SU-DHL-6 (cell line): ENCODE measurements around the gene ACVR2A.

Experiments
- H2AFZ ChIP-seq: fragments of 200-600 bp; sonication (generic); 2 replicates; pipeline ENCODE4 v1.6.1; 2014; ENCODE audit warnings: low read depth, mild to moderate bottlenecking, moderate library complexity, mixed read lengths, antibody characterized with exemption, low read length; ENCODE audit not compliant: severe bottlenecking
- H3F3A ChIP-seq: fragments of 200-600 bp; shearing (Covaris generic); 2 replicates; pipeline ENCODE4 v1.6.0; 2016; ENCODE audit warnings: antibody characterized with exemption, mild to moderate bottlenecking; ENCODE audit not compliant: insufficient read depth
- H3K27ac ChIP-seq: fragments of 200-600 bp; sonication (generic); 2 replicates; pipeline ENCODE4 v1.5.1; 2016; ENCODE audit warnings: low read depth, mild to moderate bottlenecking, low read length, moderate library complexity, mixed read lengths
- H3K27me3 ChIP-seq: fragments of 200-600 bp; sonication (generic), shearing (Covaris generic); 2 replicates; pipeline ENCODE4 v1.6.0; 2014; ENCODE audit warnings: mild to moderate bottlenecking, low read length
- H3K36me3 ChIP-seq: fragments of 200-600 bp; sonication (generic); 2 replicates; pipeline ENCODE4 v1.6.1; 2014; ENCODE audit warnings: mild to moderate bottlenecking, low read length, mixed read lengths
- H3K4me2 ChIP-seq: fragments of 300-600, 200-600 bp; shearing (Covaris generic), sonication (generic); 2 replicates; pipeline ENCODE4 v1.6.0; 2014; ENCODE audit warnings: low read length, low read depth, mild to moderate bottlenecking; ENCODE audit not compliant: poor library complexity, severe bottlenecking
- H3K4me3 ChIP-seq: fragments of 200-600 bp; sonication (generic); 2 replicates; pipeline ENCODE4 v1.5.1; 2014; ENCODE audit warnings: antibody characterized with exemption, low read length, mild to moderate bottlenecking, mixed read lengths; ENCODE audit not compliant: insufficient read depth, poor library complexity, severe bottlenecking
- H3K79me2 ChIP-seq: fragments of 200-600 bp; sonication (generic); 2 replicates; pipeline ENCODE4 v1.6.1; 2014; ENCODE audit warnings: mild to moderate bottlenecking, low read length, moderate library complexity; ENCODE audit not compliant: insufficient read depth
- H3K9ac ChIP-seq: fragments of 200-600 bp; sonication (generic); 2 replicates; pipeline ENCODE4 v1.7.0; 2014; ENCODE audit warnings: mild to moderate bottlenecking, low read length
- H3K9me2 ChIP-seq: fragments of 200-600 bp; sonication (generic); replicated peaks from 2 replicates; pipeline ENCODE4 v1.6.1; 2014; ENCODE audit warnings: low read length; ENCODE audit not compliant: insufficient read depth
- H3K9me3 ChIP-seq: fragments of 200-600 bp; sonication (generic); 2 replicates; pipeline ENCODE4 v1.6.1; 2014; ENCODE audit warnings: low read length, mixed read lengths; ENCODE audit not compliant: insufficient read depth
- H4K20me1 ChIP-seq: fragments of 200-600 bp; sonication (generic); 2 replicates; pipeline ENCODE4 v1.6.1; 2014; ENCODE audit warnings: low read depth, mild to moderate bottlenecking, antibody characterized with exemption, low read length, moderate library complexity, mixed read lengths
- CTCF ChIP-seq: fragments of 200-600 bp; sonication (generic); IDR thresholded peaks from one replicate; pipeline ENCODE4 v1.5.1; 2017; ENCODE audit warnings: antibody characterized with exemption, mild to moderate bottlenecking, low read length, moderate library complexity; ENCODE audit not compliant: insufficient read depth, poor library complexity, severe bottlenecking
- EZH2phosphoT487 ChIP-seq: fragments of 200-600 bp; sonication (generic), shearing (Covaris generic); conservative IDR thresholded peaks from 2 replicates; pipeline ENCODE4 v1.6.1; 2018; ENCODE audit warnings: mild to moderate bottlenecking, antibody characterized with exemption, low read length, moderate library complexity, mixed read lengths

ACVR2A gene

GRCh38 chr2:147916067-147916466 lies 71.2 kb downstream of the ACVR2A start:
- Histone ChIP-seq H3K9me2 (no peaks in the 10 kb centered on the region), H3K9me3 (no peaks in the 10 kb centered on the region), H4K20me1 (0 out of 2 replicates have a peak, but pooled peaks cover 4% of the 10 kb centered on the region), H3K27ac (no peak overlapping the region), H3F3A (no peaks in the 10 kb centered on the region), H2AFZ (no peak overlapping the region), H3K4me2 (no peak overlapping the region), H3K79me2 (no peaks in the 10 kb centered on the region), H3K9ac (no peak overlapping the region), H3K27me3 (no peaks in the 10 kb centered on the region), H3K4me3 (no peak overlapping the region), H3K36me3 (no peaks in the 10 kb centered on the region)
- no peak for TF ChIP-seq EZH2phosphoT487
- TF ChIP-seq CTCF: no peak

- H3K4me2 ChIP-seq: no peak overlapping the region
- no peaks in the 10 kb centered on the region for H3K9me3 ChIP-seq
- no peaks in the 10 kb centered on the region for H3K36me3 ChIP-seq
- TF ChIP-seq EZH2phosphoT487 (no peak), CTCF (no peak)
- no peak overlapping the region for H3K4me3 ChIP-seq
- H2AFZ ChIP-seq: no peak overlapping the region
- H3K27ac ChIP-seq: no peak overlapping the region
- H3K9me2 ChIP-seq: no peaks in the 10 kb centered on the region
- no peaks in the 10 kb centered on the region for H3F3A ChIP-seq
- no peak overlapping the region for H3K9ac ChIP-seq
- no peaks in the 10 kb centered on the region for H4K20me1 ChIP-seq
- no peaks in the 10 kb centered on the region for H3K27me3 ChIP-seq
- no peaks in the 10 kb centered on the region for H3K79me2 ChIP-seq
Observed at GRCh38 chr2:147916723-147917122, 71.9 kb downstream of the ACVR2A start.

- Histone ChIP-seq H3K79me2 (no peaks in the 10 kb centered on the region), H3K27me3 (no peaks in the 10 kb centered on the region)
- TF ChIP-seq EZH2phosphoT487 (no peak), CTCF (no peak)
Observed at GRCh38 chr2:147917161-147917560, 72.3 kb downstream of the ACVR2A start.

GRCh38 chr2:147923846-147924245 lies 79.0 kb downstream of the ACVR2A start:
- no peak overlapping the region for H3K27ac ChIP-seq
- H3K36me3 ChIP-seq: no peaks in the 10 kb centered on the region
- TF ChIP-seq EZH2phosphoT487 (no peak), CTCF (no peak)
- no peaks in the 10 kb centered on the region for H4K20me1 ChIP-seq
- no peaks in the 10 kb centered on the region for H3K9me2 ChIP-seq
- H3K4me2 ChIP-seq: no peak overlapping the region
- H3K4me3 ChIP-seq: no peak overlapping the region
- H2AFZ ChIP-seq: no peak overlapping the region
- H3K27me3 ChIP-seq: no peaks in the 10 kb centered on the region
- H3K9me3 ChIP-seq: no peaks in the 10 kb centered on the region
- H3K9ac ChIP-seq: no peak overlapping the region
- no peaks in the 10 kb centered on the region for H3F3A ChIP-seq
- H3K79me2 ChIP-seq: no peaks in the 10 kb centered on the region

More at GRCh38 chr2:147917161-147917560, 72.3 kb downstream of the ACVR2A start:
- Histone ChIP-seq H2AFZ (no peak overlapping the region), H3K9ac (no peak overlapping the region), H4K20me1 (no peaks in the 10 kb centered on the region), H3K4me2 (no peak overlapping the region), H3K9me2 (no peaks in the 10 kb centered on the region), H3K27ac (no peak overlapping the region), H3K9me3 (no peaks in the 10 kb centered on the region), H3F3A (no peaks in the 10 kb centered on the region), H3K36me3 (no peaks in the 10 kb centered on the region), H3K4me3 (no peak overlapping the region)
